ENCODE measurements around the gene LPP. TPM values are rescaled to one million over a fixed set of nuclear protein-coding genes. Genes with fewer than 3 reads are reported as not detected.

The LPP gene
- total RNA-seq, 1 donor from 2014 or later: 222 TPM

DNA sequence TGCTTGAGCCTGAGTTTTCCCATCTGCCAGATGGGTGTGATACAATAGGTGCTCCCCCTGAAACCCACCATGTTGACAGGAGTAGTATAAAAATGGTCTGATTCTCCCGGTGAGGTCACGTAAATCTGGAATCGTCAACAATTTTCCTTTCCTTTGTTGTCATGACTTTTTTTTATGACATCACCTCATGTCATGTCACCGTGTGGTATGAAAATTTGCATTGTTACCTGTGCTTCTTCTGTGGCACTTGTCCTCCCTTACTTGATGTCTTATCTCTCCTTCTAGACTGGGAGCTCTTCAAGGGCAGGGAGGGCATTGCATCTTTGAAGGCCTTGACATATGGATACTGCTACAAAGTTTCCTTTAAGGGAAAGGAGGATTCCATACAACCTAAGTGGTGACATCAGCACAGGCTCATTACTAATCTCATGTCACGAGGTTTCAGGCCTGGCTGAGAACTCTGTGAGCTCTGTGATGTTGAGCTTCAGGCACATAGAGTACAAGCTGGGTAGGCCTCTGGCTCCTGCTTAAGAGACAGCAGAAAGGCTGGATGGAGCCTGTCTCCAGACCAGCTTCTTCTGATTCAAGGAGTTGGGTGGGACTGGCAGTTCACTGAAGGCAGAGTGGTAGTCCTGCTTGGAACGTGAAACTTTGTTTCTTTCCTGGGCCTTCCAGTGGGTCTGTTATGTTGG lies 66.3 kb downstream of the LPP start:
- FAIRE-seq: no peak

DNA sequence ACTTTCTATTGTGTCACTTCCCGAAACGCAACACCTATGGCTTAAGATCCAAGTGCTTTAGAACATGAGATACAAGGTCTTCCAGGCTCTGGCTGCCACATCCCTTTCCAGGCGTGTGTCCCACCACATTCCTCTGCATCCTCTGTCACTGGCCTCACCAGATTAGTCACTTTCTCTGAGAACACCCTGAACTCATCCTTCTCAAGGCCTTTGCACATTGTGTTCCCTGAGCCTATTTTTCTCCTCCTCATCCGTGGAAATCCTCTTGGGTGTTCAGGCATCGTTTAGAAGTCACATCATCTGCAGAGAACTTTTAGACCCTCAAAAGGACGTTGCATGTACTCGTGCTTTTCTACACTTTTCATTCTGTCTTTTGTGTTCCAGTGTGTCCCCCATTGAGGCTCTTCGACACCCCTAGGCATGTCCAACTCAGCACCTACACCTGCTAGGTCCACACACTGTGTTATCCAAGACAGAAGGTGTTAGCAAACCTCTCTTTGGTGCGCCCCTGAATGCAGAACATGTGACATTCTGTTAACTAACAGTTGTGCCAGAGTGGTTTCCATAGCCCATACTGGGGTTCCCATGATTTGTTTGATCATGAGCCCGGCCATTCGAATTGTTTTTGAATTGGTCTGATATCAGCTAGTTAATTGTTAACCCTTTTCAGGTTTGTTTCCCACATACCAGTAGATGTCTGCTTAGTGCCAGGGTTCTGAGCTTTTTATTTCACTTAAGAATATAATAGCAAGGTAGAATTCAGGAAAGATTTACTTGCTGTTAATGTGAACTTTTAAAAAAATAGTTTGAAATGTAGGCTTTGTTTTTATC lies 67.2 kb downstream of the LPP start:
- no peak overlapping the region for H2AFZ ChIP-seq (ENCODE audit: low read depth, low read length)
- H3K4me2 ChIP-seq (ENCODE audit: low read length): peak overlapping the region; percentile 40
- peaks cover 100% of the 10 kb centered on the region for H3K79me2 ChIP-seq (ENCODE audit: insufficient read depth, low read length)
- Mint-ChIP-seq H3K27me3 (ENCODE audit: low read depth, unreplicated experiment) (no peaks in the 10 kb centered on the region), H3K4me1 (ENCODE audit: low read depth, unreplicated experiment) (peaks cover 43% of the 10 kb centered on the region), H3K27ac (ENCODE audit: unreplicated experiment) (peak overlapping the region; percentile 48), H3K4me3 (ENCODE audit: unreplicated experiment) (no peak overlapping the region), H3K36me3 (ENCODE audit: low read depth, unreplicated experiment) (peaks cover 27% of the 10 kb centered on the region), H3K9me3 (ENCODE audit: unreplicated experiment) (no peaks in the 10 kb centered on the region)
- peak; percentile 50 for DNase-seq (ENCODE audit: low read depth)
- no peak for FAIRE-seq
- H3K4me1 ChIP-seq (ENCODE audit: insufficient read depth, low read length): peaks cover 22% of the 10 kb centered on the region
- TF ChIP-seq EZH2 (IDR thresholded peaks at IDR 0.05; ENCODE audit: insufficient read depth, low read length): no peak
- TF ChIP-seq, protein P1, sequence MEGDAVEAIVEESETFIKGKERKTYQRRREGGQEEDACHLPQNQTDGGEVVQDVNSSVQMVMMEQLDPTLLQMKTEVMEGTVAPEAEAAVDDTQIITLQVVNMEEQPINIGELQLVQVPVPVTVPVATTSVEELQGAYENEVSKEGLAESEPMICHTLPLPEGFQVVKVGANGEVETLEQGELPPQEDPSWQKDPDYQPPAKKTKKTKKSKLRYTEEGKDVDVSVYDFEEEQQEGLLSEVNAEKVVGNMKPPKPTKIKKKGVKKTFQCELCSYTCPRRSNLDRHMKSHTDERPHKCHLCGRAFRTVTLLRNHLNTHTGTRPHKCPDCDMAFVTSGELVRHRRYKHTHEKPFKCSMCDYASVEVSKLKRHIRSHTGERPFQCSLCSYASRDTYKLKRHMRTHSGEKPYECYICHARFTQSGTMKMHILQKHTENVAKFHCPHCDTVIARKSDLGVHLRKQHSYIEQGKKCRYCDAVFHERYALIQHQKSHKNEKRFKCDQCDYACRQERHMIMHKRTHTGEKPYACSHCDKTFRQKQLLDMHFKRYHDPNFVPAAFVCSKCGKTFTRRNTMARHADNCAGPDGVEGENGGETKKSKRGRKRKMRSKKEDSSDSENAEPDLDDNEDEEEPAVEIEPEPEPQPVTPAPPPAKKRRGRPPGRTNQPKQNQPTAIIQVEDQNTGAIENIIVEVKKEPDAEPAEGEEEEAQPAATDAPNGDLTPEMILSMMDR (IDR thresholded peaks at IDR 0.05; ENCODE audit: insufficient read depth, low read depth, low read length): no peak
- peaks cover 84% of the 10 kb centered on the region for H4K20me1 ChIP-seq (ENCODE audit: insufficient read depth, low read length)
- peak overlapping the region; percentile 28 for H3K9ac ChIP-seq (ENCODE audit: low read length)
- no peaks in the 10 kb centered on the region for H3K9me3 ChIP-seq (ENCODE audit: insufficient read depth, low read depth, low read length)
- no peaks in the 10 kb centered on the region for H3K27me3 ChIP-seq (ENCODE audit: insufficient read depth, low read length)
- H3K36me3 ChIP-seq (ENCODE audit: insufficient read depth, low read length): peaks cover 7% of the 10 kb centered on the region
- no peak overlapping the region for H3K4me3 ChIP-seq (ENCODE audit: insufficient read depth, low read depth, low read length)
- peak overlapping the region; percentile 70 for H3K27ac ChIP-seq (ENCODE audit: low read depth, low read length)

More for the DNA sequence above, 66.3 kb downstream of the LPP start:
- no peak for DNase-seq (ENCODE audit: low read depth)
- Histone ChIP-seq H3K36me3 (ENCODE audit: insufficient read depth, low read length) (peaks cover 5% of the 10 kb centered on the region), H3K4me1 (ENCODE audit: insufficient read depth, low read length) (peaks cover 22% of the 10 kb centered on the region), H3K79me2 (ENCODE audit: insufficient read depth, low read length) (peaks cover 100% of the 10 kb centered on the region), H3K27me3 (ENCODE audit: insufficient read depth, low read length) (no peaks in the 10 kb centered on the region), H3K27ac (ENCODE audit: low read depth, low read length) (peak overlapping the region; percentile 70), H3K9me3 (ENCODE audit: insufficient read depth, low read depth, low read length) (no peaks in the 10 kb centered on the region), H4K20me1 (ENCODE audit: insufficient read depth, low read length) (peaks cover 86% of the 10 kb centered on the region), H2AFZ (ENCODE audit: low read depth, low read length) (no peak overlapping the region), H3K9ac (ENCODE audit: low read length) (peak overlapping the region; percentile 28), H3K4me3 (ENCODE audit: insufficient read depth, low read depth, low read length) (no peak overlapping the region), H3K4me2 (ENCODE audit: low read length) (peak overlapping the region; percentile 40)
- no peak overlapping the region for H3K4me3 Mint-ChIP-seq (ENCODE audit: unreplicated experiment)
- H3K4me1 Mint-ChIP-seq (ENCODE audit: low read depth, unreplicated experiment): peaks cover 48% of the 10 kb centered on the region
- peaks cover 25% of the 10 kb centered on the region for H3K36me3 Mint-ChIP-seq (ENCODE audit: low read depth, unreplicated experiment)
- no peaks in the 10 kb centered on the region for H3K9me3 Mint-ChIP-seq (ENCODE audit: unreplicated experiment)
- no peak for TF ChIP-seq EZH2 (IDR thresholded peaks at IDR 0.05; ENCODE audit: insufficient read depth, low read length)
- TF ChIP-seq, protein P1 (IDR thresholded peaks at IDR 0.05; ENCODE audit: insufficient read depth, low read depth, low read length): no peak
- H3K27me3 Mint-ChIP-seq (ENCODE audit: low read depth, unreplicated experiment): no peaks in the 10 kb centered on the region
- no peak overlapping the region for H3K27ac Mint-ChIP-seq (ENCODE audit: unreplicated experiment)
